ES-I3 (cell line): ENCODE data around the gene TOB2.

ENCODE experiments used
- H3K36me3 ChIP-seq: 2 replicates; pipeline ENCODE4 v1.6.1; 2013; ENCODE audit warnings: mild to moderate bottlenecking, low read length, control low read depth, moderate library complexity; ENCODE audit not compliant: insufficient read depth
- H3K4me1 ChIP-seq: 2 replicates; pipeline ENCODE4 v1.6.1; 2013; ENCODE audit warnings: mild to moderate bottlenecking, control low read depth, low read length; ENCODE audit not compliant: insufficient read depth
- H3K9ac ChIP-seq: 2 replicates; pipeline ENCODE4 v1.6.1; 2013; ENCODE audit warnings: low read depth, mild to moderate bottlenecking, low read length, moderate library complexity
- H3K9me3 ChIP-seq: 2 replicates; pipeline ENCODE4 v1.6.1; 2013; ENCODE audit warnings: mild to moderate bottlenecking, low read length, moderate library complexity; ENCODE audit not compliant: control insufficient read depth, insufficient read depth

The TOB2 gene, protein sequence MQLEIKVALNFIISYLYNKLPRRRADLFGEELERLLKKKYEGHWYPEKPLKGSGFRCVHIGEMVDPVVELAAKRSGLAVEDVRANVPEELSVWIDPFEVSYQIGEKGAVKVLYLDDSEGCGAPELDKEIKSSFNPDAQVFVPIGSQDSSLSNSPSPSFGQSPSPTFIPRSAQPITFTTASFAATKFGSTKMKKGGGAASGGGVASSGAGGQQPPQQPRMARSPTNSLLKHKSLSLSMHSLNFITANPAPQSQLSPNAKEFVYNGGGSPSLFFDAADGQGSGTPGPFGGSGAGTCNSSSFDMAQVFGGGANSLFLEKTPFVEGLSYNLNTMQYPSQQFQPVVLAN

GRCh38 chr22:41446639-41447434 lies at the start of gene TOB2:
TSS of gene TOB2 (minus strand) at chr22:41446801. CDS start at chr22:41437345, 9,456 bp downstream.
- Histone ChIP-seq H3K9me3 (no peaks in the 10 kb centered on the region), H3K4me1 (no peaks in the 10 kb centered on the region), H3K9ac (peak within 1 kb of the TSS; percentile 98), H3K36me3 (no peaks in the 10 kb centered on the region)

DNA sequence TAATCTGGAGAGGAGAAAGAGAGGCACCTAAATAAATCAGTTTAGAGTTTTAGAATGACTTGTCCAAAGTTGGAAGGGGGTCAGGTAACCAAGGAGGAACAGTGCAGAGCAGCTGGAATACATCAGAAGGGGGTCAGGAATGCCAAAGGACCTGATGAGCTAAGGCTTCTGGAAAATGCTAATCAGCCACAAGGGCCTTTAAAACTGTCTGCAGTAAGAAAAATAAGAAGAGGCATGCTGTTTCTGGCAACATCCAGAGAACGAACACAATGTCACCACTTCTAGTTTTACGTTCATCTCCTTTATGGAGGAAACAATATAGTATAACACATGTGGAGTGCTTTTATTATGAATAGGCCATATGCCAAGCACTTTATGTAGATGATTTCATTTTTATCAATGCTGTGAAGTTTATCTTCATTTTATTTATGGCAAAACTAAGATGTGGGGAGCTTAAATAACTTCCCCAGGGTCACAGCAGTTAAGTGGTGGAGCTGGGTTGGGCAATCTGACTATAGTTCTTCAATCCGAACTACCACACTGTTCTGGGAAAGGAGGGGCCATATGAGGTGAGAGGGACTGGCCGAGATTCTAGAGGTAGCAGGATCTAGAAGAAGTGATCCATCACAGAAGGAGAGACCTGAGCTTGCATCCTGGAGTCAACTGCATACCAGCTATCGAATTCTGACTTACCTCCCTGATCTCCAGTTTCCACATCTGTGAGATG lies 44.9 kb upstream of the TOB2 start:
- H3K4me1 ChIP-seq: peaks cover 27% of the 10 kb centered on the region; the same call in 1 of the 2 replicates
- H3K9ac ChIP-seq: no peak overlapping the region
- no peaks in the 10 kb centered on the region for H3K36me3 ChIP-seq
- H3K9me3 ChIP-seq: no peaks in the 10 kb centered on the region

DNA sequence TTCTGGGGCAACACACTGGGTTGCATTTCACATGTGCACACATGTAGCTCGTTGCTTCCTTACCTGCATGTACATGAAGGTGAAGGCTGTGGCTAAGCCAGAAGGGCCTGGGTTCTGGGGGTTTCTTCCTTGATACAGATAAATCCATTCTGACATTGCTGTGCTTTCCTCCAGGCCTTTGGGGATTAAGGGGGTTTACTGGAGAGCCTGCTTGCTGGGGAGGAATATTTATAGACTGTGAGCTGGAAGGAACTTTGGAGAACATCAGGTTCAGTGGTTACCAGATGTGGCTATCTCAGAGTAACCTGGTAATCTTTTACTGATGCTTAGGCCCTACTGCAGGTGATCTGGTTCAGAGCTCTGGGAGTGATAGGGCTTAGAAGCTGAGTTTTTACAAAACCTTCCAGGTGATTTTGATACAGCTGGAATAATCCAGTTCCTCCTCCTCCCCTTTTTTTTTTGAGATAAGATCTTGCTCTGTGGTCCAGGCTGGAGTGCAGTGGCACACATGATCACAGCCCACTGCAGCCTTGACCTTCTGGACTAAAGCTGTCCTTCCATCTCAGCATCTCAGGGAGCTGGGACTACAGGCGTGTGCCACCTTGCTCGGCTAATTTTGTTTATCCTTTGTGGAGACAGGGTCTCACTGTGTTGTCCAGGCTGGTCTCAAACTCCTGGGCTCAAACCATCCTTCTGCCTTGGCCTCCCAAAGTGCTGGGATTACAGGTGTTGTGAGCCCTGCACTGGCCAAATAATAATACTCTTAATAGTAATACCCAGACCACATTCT lies 42.2 kb upstream of the TOB2 start:
- no peak overlapping the region for H3K9ac ChIP-seq
- peaks cover under 1% of the 10 kb centered on the region; the same call in 1 of the 2 replicates for H3K36me3 ChIP-seq
- peaks cover 27% of the 10 kb centered on the region; the same call in 1 of the 2 replicates for H3K4me1 ChIP-seq
- no peaks in the 10 kb centered on the region for H3K9me3 ChIP-seq

DNA sequence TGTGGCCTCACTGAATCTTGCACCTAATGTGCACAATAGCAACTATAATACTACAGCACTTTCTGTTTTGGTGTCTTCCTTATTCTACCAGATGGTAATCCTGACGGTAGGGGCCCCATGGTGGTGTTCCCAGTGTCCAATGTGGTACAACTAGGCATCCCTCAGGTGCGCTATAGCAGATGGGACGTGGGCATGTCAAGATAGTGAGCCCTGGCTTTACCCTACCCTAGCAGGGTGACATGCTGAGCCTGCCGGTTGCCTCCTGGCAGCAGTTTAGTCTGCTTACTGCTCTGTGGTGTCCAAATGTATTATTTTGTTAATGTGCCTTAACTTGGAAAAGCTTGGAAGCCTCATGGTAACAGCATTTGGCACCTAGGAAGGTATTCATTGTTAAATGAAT lies 41.5 kb upstream of the TOB2 start:
- H3K9ac ChIP-seq: no peak overlapping the region
- H3K9me3 ChIP-seq: no peaks in the 10 kb centered on the region
- H3K36me3 ChIP-seq: peaks cover 3% of the 10 kb centered on the region; the same call in 1 of the 2 replicates
- H3K4me1 ChIP-seq: peaks cover 27% of the 10 kb centered on the region; the same call in 1 of the 2 replicates

DNA sequence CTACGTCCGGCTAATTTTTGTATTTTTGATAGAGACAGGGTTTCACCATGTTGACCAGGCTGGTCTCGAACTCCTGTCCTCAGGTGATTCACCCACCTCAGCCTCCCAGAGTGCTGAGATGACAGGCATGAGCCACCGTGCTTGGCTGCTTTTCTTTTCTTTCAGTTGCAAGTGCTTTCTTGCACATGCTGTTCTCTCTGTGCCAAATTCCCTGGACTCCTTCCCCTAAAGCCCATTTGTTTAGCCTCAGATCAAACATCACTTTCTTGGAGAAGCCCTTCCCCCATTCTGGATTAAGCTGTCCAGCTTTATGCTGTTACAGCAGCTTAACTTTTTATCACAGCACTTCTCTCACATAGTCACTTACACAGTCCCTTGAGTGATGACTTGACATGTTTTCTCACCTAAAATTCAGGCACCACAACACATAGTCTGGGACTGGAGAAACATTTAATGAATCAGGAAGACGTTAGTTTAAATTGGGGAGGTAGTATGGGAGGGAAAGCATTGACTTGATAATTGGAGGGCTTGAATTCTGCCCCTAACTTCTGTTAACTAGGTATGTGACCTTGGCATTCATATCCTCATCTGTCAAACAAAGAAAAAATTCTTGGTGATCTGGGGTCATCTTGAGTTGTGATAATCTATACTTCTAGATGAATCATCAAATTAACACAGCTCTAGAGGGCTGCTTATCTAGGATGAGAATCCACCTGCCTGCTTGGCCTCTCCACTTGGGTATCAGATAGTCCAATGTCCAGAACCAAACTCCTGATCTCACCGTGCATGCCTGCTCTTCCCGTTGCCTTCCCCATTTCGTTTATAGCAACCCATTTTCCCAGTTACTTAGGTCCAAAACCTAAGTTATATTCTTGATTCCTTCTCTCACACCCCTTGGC lies 40.7 kb upstream of the TOB2 start:
- H3K9ac ChIP-seq: no peak overlapping the region
- peaks cover 31% of the 10 kb centered on the region for H3K4me1 ChIP-seq
- H3K9me3 ChIP-seq: no peaks in the 10 kb centered on the region
- peaks cover 3% of the 10 kb centered on the region; the same call in 1 of the 2 replicates for H3K36me3 ChIP-seq

- H3K9ac ChIP-seq: no peak overlapping the region
- H3K9me3 ChIP-seq: no peaks in the 10 kb centered on the region
- peaks cover 32% of the 10 kb centered on the region for H3K4me1 ChIP-seq
- peaks cover 3% of the 10 kb centered on the region; the same call in 1 of the 2 replicates for H3K36me3 ChIP-seq
These were observed 38.4 kb upstream of the TOB2 start for GRCh38 chr22:41485033-41485432.

- Histone ChIP-seq H3K36me3 (peaks cover 3% of the 10 kb centered on the region; the same call in 1 of the 2 replicates), H3K9me3 (no peaks in the 10 kb centered on the region), H3K9ac (no peak overlapping the region), H3K4me1 (peaks cover 23% of the 10 kb centered on the region)
These were observed 35.8 kb upstream of the TOB2 start for GRCh38 chr22:41482319-41482935.

DNA sequence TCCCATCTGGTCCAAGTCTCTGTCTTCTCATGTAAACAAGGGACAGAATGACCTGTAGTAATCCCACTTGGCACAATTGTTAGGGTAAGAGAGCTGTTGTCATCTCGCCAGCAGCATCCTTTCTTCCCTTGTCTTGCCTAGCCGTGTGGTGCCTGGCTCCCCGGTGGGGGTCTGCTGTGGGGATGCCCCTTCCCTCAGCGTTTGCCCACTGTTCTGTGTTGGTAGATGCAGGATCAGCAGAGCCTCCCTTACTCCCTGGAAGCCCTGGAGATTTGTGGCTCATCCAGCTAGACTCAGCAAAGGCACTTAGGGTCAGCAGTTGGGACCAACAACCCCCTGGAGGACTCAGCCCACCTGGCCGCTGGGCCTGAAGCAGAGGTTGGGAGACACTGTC lies 35.3 kb upstream of the TOB2 start:
- Histone ChIP-seq H3K9me3 (no peaks in the 10 kb centered on the region), H3K36me3 (peaks cover 3% of the 10 kb centered on the region; the same call in 1 of the 2 replicates), H3K9ac (no peak overlapping the region), H3K4me1 (peaks cover 20% of the 10 kb centered on the region)

DNA sequence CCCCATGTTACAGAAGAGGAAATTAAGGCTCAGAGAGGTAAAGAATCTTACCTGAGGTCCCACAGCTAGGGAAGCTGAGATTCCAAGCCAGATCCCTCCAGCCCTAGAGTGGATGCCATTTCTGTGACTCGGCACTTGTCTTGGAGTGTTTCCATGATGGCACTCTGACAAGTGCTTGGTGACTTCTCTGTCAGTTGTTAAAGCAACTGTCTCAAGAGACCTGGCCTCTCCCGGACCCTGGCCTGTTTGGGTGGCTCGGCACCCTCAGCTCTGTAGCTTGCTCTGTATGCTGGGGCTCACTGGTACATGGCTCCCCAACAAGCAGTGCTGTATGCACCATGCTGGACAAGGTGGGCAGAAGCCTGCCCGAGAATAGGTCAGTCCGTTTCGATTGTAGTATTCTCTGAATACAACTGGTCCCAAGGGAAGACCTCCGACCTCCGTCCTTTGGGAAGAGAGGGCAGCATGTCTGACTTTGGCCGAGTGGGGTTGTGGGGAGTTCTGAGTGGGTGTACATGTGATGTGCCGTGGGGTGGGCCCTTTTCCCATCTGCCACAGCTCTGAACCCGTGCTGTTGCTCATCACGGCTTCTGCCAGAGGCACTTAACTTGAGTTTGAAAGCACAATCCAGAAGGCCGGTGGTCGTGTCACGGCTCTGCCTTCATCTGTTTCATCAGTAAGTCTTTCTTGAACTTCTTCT lies 34.7 kb upstream of the TOB2 start:
- H3K36me3 ChIP-seq: peaks cover 3% of the 10 kb centered on the region; the same call in 1 of the 2 replicates
- no peak overlapping the region for H3K9ac ChIP-seq
- H3K4me1 ChIP-seq: peaks cover 20% of the 10 kb centered on the region
- no peaks in the 10 kb centered on the region for H3K9me3 ChIP-seq

GRCh38 chr22:41480397-41480735 lies 33.8 kb upstream of the TOB2 start:
- peaks cover 3% of the 10 kb centered on the region; the same call in 1 of the 2 replicates for H3K36me3 ChIP-seq
- H3K9ac ChIP-seq: no peak overlapping the region
- no peaks in the 10 kb centered on the region for H3K9me3 ChIP-seq
- peaks cover 20% of the 10 kb centered on the region for H3K4me1 ChIP-seq

DNA sequence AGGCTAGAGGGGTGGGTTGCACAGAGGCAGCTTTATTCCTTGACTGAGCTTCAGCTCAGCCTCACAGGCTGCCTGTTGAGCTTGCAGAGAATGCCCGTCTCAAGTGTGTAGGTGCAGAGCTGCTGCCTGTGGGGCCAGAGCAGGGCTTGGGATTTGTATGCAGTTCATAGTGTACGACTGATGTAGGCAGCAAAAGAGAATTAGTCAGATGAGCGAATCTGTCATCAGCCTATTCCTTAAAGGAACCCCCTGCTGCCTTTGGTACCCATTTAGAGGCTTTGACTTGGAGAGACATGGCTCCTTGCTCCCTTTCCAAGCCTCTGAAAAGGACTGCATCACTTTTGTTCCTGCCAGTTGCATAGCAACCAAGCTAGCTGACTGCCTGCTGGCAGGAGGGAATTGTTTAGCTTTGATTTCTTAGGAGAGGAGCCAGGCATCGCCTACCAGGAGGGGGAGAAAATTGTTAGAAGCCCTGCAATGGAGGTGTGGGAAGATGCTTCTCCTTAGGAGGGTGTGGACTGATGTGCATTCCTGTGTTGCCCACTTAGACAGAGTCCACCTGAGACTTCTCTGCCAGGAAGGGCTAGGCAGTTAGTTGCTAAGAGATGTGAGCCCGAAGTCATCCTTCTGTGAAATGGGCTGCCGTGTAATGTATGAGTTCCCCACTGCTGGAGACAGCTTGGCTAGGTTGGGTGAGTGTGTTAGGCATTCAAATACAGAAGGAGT lies 33.2 kb upstream of the TOB2 start:
- H3K9me3 ChIP-seq: no peaks in the 10 kb centered on the region
- peaks cover 20% of the 10 kb centered on the region for H3K4me1 ChIP-seq
- H3K36me3 ChIP-seq: peaks cover 3% of the 10 kb centered on the region; the same call in 1 of the 2 replicates
- H3K9ac ChIP-seq: no peak overlapping the region
